Measurements from ENCODE around the gene SERPINA6.
A peak's percentile ranks its signal among the peaks of the same experiment; 100 is the strongest.

Gene SERPINA6, protein sequence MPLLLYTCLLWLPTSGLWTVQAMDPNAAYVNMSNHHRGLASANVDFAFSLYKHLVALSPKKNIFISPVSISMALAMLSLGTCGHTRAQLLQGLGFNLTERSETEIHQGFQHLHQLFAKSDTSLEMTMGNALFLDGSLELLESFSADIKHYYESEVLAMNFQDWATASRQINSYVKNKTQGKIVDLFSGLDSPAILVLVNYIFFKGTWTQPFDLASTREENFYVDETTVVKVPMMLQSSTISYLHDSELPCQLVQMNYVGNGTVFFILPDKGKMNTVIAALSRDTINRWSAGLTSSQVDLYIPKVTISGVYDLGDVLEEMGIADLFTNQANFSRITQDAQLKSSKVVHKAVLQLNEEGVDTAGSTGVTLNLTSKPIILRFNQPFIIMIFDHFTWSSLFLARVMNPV

DNA sequence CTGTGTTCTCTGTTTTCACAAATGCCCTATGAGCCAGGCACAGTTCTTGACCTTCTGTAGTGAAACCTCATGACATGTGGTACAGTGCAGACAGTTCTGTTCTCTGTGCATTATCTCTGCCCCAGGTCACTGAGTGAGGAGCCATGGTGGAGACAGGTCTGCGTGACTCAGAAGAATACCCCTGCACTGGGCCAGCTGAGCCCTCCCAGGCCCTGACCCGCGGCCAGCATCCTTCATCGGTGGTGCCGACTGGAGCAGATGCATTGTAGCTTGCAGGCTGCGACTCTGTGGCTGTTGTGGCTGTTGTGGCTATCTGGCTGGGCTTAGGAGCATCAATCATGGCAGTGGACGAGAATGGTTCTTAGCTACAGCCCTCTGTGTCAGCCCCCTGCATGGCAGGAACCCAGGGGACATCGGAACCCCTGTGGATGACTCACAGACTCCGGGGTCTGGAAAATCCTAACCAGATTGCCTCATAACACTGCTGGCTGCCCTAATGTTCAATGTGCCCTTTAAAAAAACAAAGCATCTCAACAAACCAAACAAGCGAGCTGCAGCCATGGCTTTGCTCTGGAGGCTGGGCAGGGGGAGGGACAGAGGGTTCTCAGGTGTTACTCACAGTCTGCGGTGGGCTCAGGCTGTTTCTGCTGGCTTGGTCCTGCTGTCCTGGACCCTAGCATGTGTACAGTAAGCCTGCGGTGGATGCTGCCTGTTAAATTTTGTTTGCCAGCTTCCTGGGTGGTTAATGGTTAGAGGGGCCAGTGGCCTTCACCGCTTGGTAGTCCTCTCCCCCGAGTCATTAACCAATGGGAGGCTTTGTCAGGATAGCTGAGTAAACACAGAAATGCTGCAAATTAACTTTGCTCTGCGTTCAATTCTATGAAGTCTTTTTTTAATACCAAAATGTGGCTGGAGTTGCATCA, at the start of gene SERPINA6:
TSS of gene SERPINA6 (minus strand) at position 689 of the 923 bp plus-strand sequence. CDS start 8,688 bp downstream, outside the sequence.
- peak; percentile 72 for DNase-seq

DNA sequence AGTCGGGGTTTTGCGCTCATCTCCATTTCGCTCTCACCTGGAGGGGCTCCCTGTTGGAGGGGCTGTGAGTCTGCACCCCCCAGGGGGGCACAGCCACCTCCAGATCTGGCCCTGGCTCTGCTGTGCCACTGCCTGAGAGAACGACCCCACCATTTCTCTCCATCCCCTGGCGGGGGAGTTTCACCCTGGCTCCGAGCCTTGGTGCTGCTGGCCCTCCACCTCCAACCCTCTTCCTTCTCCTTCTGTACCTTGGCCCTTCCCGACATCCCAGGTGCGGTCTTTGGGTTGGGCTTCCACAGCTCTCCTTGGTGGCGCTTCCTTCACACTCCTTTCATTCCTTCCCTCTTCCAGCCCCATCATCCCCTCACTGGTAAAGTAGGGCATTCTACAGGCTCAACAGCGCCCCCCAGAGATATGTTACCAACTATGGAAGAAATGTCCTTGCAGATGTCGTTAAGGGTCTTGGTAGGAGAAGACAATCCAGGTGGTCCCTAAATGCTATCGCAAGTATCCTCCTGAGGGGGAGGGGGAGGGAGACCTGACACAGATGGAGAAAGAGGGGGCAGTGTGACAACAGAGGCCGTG, 49.0 kb upstream of the SERPINA6 start:
- DNase-seq = peak; percentile 37

DNA sequence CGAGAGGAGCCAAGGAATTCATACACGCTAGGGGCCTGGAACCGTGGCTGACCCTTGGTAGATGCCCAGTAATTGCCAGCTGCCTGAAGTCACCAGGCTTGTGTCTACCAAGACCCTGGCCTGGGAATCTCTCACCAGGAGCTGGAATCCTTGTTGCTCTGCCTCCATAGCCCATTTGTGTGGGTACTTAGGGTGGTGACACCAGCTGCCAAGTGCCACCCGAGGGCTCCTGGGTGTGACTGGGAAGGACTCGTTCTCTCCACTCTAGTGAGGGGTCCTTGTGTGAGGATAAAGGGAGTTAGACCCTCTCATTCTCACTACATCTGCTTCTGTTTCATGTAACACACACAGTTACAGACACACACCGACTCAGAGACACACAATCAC, 47.4 kb upstream of the SERPINA6 start:
- DNase-seq = peak; percentile 32

DNA sequence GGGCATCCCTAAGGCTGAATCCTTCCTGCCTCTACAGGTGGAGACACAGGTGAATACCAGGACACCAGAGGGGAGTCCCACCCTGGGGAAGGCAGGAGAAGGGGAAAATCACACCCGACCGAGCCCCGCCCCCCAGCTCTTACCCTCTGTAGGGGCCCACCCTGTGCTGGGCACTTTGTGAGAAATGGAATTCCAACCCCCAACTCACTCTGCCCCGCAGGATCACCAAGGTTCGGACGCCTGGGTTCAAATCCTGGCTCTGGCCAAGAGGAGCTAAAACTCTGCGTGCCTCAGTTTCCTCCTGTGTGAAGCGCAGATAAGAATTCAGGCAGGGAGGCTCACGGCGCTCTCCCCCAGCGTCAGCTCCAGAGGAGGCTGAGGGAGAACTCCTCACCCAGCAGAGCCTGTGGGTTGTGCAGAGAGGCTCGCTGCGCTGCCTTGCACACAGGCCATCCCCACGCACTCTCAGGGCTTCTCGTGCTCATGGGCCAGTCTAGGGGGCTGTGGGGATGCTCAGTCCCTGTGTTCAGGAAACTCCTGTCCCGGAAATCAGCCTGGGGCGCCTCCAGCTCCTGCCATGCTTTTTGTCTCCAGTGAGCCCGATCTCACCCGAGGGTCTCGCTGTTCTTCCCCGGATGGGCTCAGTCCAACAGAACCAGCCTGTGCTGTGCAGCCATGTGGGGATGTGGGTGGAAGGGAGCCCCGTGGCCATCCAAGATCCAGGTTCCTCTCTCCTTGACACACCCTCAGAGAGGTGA, 46.8 kb upstream of the SERPINA6 start:
- peak; percentile 46 for DNase-seq

DNA sequence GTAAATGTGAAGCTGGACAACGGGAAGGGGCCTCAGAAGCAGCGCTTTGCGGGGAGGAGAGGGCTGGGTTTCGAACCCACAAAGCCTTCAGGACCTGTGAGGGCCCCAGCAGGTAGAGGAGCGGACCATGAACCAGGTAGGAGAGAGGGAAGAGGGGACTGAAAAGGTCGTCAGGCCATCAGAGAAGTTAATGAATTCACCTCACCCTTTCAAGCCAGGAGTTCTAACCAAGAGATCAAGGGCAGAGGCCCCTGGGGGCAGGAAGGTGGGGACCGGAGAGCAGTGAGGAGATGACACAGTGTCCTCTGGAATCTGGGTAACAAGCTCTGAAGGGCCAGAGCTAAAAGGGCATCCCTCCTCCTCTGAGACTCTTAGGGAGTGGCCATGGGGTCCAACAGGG, 45.8 kb upstream of the SERPINA6 start:
- DNase-seq = no peak

DNA sequence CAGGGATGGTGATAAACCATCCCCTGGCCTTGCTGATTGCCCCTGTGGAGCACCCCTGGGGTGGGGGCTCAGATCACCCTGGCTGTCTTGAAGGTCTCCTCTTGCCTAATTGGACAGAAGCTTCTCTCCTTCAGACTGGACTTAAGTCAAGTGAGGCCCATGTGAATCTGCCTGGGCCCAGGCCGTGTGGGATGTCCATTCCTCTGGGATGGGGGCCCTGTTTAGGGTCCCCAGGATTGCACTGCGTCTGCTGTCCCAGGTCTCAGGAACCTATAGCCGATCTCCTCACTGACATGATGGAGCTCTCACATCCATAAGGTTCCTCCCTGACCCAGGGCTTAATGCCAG, 45.1 kb upstream of the SERPINA6 start:
- DNase-seq = no peak

DNA sequence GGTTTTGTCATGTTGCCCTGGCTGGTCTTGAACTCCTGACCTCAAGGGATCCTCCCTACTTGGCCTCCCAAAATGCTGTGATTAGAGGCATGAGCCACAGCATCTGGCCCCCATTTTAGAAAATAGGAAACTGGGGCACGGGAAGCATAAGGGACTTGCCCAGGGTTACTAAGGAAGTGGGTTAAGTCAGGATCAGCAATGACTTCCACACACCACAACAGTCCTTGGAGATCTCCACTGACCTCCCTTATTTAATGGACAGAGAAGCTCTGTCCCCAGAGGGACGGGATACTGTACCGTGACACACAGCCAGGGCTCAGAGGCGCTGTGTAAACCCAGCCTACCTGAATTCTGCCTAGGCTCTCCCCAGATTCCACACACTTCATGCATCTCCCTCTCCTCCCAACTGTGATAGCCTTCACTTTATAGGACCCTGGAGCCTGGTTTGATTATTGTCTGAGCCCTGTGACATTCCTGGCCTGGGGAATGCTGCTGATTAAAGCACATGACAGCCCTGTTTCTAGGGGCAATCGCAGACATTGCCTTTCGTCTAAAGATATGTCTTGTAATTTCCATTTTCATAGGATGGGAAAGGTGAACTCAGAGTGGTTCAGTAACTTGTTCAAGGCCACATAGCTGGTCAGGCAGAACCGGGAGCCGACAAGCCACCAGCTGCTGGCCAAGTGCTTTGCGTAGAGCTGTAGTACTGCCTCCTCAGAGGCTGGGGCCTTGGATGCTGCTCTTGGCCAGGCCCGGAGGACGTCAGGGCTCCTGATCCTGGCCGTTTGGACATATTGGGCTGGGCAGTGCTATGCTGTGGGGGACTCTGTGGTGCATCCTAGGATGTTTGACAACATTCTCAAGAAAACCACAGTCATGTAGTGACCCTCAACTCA, 44.5 kb upstream of the SERPINA6 start:
- no peak for DNase-seq

DNA sequence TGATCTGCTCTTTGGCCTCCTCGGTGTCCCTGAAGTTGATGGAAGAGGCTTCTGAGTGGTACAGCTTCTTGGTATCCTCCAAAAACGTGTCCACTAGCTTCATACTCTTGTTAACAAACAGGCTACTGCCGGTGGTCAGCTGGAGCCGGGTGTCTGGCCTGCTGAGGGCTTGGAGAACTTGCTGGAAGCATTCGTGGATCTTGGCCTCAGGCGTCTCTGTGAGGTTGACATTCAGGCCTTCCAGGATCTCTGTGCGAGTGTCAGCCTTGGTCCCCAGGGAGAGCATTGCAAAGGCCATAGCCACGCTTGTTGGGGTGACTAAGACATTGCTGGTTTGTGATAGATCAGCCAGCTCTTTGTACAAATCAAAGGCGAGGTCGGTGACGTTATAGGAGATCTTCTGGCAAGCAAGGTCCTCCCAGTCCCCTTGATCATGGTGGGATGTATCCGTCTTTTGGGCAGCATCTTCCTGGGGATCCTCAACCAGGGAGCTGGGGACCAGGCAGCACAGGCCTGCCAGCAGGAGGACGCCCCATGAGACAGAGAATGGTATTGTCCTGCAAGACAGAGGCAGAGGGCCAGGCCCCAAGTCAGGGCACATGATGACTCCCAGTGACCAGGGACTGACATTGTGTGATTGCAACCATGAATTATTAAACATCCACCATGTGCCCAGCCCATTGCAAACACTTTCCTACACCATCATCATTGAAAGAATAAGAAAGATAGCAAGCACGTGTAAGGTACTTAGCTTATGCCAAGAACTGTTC, 43.2 kb upstream of the SERPINA6 start, which contains the start of gene SERPINA2:
TSS of gene SERPINA2 (minus strand) at position 553 of the 770 bp plus-strand sequence.
- no peak for DNase-seq

DNA sequence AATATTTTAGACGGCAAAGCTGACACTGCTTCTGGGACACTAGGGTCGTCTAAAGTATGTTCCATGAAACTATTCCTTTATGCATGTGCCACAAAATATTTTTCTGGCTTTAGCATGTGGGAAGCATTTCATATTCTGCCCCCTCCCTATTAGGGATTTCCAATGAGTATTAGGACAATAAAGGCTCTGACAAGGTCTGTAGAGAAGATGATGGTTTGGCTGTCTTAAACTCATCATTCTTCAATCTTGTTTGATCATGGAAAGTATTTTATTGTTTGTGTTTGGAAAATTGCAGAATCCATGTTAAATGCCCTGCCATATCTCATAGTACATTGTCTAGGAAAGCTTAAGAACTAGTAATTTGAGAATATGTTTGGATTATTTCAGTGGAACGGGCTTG, 42.5 kb upstream of the SERPINA6 start:
- DNase-seq = no peak

DNA sequence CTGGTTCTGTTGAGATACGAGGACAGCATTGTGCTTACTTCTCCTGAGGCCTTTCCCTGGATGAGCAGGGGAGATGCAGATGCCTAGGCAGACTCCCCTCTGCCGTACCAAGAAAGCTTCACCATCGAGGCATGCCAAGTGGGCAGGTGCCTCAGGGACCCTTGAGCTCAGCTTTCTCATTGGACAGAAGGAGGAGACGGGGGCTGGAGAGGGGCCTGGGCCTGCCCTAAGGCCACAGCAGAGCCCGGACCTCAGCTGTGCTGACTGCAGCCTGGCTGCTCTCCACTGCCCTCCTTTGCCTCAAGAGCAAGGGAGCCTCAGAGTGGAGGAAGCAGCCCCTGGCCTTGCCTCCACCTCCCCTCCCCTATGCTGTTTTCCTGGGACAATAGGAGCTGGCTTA, 41.8 kb upstream of the SERPINA6 start:
- DNase-seq = peak; percentile 43

DNA sequence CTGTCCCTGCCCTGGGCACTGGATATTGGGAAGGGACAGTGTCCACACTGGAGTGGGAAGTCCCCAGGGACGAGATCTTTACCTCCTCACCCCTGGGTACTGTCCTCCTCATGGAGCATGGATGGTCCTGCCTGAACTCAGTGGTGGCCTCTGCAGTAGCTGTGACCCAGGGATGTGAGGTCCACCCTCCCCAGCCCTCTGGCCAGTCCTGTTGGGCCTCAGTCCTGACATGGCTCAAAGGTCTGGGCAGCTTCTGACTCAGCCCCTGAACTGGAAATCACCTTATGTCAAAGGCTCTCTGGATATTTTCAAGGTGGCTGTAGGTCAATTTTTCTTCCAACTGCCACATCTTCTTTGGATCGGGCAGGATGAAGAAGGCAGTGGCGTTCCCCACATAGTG, 40.9 kb upstream of the SERPINA6 start:
- peak; percentile 43 for DNase-seq

DNA sequence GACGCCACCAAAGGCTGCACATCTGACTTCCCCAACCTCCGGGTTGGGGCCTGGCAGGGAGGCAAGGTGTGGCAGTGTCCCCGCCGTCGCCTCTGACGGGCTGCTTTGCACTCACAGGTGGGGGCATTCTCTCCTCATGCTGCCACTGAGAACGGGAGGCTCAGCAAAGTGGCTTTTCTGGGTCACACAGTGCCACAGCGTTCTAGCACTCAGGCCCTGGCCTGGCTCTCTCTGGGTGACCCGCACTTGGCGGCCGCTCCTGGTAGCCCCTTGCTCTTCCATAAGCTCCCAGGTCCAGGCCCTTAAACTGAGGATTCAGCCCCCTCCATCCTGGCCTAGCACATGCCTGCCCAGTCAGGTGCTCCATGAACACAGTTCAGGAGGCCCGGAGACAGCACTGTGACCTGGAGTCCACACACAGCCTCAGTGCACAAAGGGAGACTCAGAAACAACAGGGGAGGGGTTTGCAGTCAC, 40.1 kb upstream of the SERPINA6 start:
- peak; percentile 44 for DNase-seq

DNA sequence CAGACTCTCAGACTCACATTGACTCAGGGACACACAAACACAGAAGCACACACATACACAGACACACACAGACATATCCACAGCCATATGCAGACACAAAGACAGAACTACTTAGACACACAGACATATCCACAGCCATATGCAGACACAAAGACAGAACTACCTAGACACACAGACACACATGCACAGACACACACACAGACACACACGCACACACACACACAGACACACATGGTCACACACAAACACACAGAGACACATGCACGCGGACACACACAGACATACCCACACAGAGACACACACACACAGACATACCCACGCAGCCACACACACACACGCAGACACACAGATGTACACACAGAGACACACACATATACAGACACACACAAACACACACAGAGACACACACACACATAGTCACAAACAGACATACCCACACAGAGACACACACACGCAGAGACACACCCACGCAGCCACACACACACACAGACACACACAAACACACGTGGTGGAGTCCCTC, 39.5 kb upstream of the SERPINA6 start:
- peak; percentile 17 for DNase-seq

DNA sequence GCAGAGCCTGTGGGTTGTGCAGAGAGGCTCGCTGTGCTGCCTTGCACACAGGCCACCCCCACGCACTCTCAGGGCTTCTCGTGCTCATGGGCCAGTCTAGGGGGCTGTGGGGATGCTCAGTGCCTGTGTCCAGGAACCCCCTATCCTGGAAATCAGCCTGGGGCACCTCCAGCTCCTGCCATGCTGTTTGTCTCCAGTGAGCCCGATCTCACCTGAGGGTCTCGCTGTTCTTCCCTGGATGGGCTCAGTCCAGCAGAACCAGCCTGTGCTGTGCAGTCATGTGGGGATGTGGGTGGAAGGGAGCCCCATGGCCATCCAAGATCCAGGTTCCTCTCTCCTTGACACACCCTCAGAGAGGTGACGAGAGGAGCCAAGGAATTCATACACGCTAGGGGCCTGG, 38.5 kb upstream of the SERPINA6 start:
- DNase-seq = peak; percentile 29

DNA sequence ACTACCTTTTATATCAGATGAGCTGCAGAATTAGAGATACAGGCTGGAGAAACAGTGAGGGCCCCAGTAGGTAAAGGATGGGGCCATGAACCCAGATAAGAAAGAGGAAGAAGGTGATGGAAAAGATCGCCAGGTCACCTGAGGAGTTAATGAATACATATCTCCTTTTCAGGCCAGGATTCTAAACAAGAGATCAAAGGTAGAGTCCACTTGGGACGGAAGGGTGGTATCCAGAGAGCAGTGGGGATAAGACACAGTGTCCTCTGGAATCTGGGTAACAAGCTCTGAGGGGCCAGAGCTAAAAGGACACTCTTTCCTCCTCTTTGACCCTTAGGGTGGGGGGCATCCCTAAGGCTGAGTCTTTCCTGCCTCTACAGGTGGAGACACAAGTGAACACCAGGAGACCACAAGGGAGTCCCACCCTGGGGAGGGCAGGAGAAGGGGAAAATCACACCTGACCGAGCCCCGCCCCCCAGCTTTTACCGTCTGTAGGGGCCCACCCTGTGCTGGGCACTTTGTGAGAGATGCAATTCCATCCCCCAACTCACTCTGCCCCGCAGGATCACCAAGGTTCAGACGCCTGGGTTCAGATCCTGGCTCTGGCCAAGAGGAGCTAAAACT, 37.9 kb upstream of the SERPINA6 start:
- peak; percentile 41 for DNase-seq

DNA sequence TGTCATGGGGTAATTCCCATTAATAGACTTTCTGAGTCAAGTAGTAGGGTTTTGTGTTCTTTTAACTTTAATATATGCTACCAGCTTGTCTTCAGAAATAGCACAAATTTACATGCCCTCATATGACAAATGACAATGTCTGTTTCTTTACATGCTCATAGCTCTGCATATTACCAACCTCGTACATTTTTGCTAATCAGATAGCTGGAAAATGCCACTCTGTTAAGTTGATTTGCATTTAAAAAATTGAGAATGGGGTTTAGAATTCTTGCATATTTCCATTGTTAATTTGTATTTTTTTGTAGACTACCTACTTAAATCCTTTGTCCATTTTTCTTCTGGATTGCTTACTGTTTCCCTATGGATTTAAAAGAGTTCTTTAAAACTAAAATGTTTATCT, 34.0 kb upstream of the SERPINA6 start:
- DNase-seq = no peak

DNA sequence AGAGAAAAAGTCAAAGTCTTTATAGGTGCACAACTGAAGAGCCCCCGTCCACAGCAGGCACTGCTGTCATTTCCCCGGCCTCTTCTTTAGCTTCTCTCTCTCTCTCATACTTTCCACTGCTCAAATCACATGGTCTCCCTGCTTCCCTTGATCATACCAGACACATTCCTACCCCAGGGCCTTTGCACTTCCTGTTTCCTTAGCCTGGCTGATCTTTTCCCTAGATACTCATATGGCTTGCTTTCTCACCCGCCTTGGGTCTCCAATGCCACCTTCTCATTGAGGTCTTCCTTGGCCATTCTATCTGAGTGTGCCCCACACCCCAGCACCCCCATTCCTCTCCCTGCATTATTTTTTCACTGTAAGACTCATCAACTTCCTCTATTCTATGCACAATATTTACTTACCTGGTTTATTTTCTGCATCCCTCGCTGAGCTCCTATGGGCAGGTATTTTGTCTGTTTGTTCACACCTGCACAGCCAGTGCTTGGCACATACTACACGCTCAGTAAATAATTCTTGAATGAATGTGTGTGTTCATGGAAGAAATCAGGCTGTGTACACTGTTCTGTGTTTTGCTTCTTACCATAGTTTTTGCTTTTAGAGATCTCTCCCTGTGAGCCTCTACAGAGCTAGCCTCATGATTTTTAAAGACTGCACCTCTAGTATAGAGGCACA, 33.4 kb upstream of the SERPINA6 start:
- peak; percentile 32 for DNase-seq

DNA sequence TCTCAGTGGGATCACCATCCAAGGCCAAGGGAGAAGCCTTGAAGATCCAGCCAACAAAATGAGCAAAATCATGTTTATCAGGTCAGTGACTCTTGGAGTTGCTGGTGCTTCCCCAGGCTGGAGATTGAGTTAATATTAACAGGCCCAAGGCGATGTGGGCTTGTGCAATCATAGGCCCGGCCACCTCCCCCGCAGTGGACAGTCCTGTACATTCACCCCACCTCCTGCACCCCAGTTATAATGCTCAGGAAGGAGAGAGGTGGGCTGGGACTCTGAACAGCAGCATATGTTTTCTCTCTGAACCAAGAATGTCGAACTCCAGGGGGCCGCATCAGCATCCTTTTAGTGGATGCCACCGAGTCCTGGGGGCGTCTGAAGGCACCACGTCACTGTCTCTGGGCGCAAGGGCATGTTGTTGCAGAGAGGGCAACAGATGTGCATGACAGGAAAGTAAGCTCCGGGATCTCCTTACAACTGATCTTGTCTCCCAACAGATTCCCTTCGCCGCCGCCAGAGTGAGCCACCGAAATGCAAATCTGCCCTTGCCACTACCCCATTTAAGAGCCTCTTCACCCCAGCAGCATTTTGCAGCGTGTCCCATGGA, 32.2 kb upstream of the SERPINA6 start:
- peak; percentile 80 for DNase-seq

DNA sequence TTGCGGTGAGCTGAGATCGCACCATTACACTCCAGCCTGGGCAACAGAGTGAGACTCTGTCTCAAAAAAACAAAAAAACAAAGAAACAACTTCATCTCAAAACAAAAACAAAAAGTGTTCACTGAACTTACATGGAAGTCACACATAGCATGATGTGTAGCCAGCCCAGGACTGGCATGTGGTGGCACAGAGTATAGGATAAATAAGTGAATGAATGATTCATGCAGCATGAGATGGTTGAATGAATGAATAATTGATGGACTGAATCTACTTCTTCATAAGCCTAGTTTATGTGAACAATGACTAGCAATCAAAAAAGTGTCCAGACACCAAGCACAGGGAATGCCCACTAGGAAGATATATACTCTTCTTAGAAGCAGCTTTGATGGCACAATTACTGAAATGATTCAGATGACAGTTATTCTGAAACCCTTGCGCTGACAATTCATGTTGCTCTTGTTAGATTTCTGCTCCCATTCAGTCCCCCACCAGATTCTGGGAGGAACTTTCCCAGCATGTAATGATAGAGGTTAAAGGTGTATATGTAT, 31.6 kb upstream of the SERPINA6 start:
- no peak for DNase-seq

Data from islet precursor cell (in vitro differentiated cells).